IPS-NIHi11 (cell line): ENCODE measurements around the gene TRAK1.

Experiments
- DNase-seq: peaks from one replicate; pipeline ENCODE4 v3.0.0; 2012; ENCODE audit warnings: mixed read lengths, low spot score

The TRAK1 gene

DNA sequence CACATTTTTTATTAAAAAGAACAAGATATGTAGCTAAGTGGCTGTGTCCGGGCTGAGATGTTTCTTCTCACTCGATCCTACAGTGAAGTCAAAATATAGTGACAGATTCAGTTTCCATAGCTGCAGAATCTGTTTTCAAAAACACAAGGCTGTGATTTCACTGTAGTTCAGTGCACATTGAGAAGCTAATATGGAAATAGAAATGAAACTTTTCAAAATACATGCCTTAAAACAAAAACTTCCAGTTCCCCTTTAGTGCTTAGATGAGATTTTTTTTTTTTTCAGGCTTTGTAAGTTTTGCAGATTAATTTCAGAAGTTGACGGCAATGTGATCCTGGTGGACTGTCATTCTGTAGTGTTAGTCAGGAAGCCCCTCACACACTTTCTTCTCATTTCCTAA lies 23.8 kb upstream of the TRAK1 start:
- no peak for DNase-seq

DNA sequence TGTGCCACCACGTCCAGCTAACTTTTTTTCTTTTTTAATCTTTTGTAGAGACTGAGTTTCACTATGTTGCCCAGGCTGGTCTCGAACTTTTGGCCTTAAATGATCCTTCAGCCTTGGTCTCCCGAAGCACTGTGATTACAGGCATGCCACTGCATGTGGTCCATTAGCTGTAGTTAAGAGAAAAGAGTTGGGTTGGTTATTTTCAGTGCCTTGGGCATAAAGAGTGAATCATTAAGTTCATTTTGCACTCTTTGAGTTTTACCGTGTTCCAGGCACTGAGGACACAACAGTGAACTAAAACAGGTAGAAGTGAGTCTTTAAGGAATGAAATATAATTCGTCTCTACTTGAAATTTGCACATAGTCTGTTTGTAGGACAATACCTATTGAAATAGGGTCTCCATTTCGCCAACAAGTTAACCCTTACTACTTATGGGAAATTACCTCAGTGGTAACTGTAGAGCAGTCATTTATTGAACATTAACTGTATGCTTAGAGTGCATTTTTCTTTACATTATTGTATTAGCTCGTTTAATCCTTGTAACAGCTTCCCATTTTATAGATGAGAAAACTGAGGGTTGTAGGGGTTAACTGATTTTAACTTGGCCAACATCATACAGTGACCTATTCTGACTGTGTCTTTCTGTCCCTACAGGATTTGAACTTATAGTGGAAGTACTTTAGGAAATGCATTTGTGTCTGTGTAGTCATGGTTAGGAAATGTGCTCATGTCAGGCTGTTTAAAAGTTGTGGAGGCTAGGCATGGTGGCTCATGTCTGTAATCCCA lies 22.7 kb upstream of the TRAK1 start:
- no peak for DNase-seq

DNA sequence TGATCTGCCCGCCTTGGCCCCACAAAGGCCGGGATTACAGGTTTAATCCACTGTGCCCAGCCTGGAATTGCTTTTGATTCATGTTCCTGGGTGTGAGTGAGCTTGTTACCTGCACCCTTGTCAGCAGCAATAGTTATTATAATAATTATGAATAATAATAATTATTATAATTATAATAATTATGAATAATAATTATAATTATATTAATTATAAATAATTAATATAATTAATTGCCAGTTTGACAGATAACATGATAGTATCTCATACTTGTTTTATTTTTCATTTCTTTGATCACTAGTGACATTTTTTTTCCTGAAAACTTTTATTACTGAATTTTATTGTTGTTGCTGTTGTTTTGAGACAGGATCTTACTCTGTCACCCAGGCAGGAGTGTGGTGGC lies 21.1 kb upstream of the TRAK1 start:
- DNase-seq, result no peak

DNA sequence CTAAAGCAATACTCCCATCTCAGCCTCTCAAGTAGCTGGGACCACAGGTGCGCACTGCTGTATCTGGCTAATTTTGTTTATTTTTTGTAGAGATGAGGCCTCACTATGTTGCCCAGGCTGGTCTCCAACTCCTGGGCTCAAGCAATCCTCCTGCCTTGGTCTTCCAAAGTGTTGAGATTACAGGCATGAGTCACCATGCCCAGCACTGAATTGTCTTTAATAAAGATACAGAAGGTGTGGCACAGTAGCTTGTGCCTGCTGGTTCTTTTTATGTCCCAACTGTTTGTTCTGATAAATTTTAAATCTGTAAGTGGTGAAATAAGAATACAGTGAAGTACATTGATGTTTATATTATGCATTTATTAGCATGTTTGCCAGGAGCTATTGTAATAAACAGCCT lies 20.6 kb upstream of the TRAK1 start:
- no peak for DNase-seq

DNA sequence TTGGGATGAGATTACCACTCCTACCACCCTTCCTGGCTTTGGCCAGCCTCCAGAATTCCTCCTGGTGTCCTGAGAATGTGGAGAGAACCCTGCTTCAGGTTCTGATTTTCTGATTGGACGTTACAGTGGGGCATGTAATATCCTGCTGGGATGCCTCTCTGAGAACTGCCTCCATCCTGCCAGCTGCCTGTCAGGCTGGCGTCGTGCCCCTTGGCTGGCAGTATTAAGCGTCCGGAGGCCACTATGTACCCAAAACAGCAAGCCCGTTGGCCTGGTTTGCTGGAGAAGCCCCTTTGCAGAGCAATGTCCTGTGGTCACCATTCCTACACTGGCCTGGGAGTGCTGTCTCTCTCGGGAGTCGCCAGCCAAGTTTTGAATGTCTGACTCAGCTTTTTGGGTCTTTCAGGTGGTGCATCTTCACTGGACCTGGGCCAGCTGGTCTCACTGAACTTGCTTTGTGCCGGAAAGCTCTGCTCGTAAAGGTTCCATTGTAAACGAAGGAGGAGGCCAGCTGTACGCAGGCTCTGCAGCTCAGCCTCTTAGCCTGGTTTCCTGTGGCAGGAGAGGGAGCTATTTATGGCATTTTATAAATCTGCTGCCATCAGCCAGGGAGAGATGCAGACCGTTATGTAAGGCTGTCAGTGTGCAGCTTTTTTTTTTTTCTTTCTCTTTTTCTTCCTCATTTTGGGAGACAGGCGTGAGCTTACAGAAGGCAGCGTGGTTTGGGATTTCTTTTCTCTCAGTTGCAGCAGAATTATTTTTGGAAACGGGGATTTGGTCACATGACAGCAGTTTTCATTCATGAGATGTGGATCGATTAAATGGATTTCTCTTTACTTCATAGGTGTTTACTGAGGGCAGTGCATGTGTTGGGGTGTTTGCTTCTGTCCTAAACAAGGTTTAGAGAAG lies 19.0 kb upstream of the TRAK1 start:
- peak; percentile 64 for DNase-seq

DNA sequence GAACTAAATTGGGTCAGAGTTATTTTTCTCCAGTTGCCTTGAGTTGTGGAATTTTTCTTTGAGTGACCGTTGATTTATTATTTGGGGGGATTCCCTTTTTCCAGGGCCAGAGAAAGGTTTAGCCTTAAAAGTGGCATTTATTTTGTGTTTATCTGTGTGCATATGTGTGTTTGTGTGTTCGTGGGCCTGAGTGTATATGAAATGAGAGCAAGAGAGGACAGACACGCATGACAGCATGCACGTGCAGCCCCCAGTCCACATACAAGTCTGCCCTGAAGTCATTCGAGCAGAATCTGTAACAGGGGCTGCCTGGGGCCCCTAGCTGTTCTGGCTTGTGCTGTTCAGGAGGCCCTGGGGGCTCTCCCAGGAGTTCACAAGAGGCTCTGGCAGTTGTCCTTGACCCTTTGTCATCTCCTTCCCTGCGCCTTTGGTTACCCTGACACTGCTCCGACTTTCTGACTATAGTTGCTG lies 18.3 kb upstream of the TRAK1 start:
- DNase-seq, result no peak

DNA sequence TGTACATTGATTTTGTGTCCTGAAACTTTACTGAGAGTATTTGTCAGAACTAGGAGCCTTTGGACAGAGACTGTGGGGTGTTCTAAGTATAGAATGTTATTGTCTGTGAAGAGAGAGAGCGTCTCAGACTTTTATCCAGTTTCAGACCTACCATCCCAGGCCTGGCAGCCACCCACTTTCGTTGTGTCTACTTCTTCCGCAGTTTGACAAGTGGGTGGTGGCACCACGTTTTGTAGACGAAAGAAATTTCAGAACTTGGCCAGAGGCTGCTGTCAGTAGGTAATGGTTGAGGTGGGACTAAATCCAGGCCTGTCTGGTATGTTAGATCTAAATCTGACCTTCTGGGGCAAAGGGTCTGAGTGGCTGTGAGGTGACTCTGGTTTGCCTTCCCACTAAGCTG lies 13.4 kb upstream of the TRAK1 start:
- DNase-seq, result no peak

DNA sequence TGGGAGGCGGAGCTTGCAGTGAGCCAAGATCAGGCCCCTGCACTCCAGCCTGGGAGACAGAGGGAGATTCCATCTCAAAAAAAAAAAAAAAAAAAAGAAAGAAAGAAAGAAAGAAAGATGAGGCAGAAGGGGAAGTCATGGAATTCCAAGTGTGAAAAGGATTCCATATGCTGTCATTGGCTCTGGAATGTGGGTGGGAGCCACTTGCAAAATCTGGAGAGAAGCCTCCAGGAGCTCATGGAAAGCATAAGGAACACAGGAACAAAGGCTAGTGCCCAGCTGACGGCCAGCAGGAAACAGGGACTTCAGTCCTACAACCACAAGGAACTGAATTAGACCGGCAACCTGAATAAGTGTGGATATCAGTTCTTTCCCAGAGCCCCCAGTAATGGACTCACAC lies 12.5 kb upstream of the TRAK1 start:
- DNase-seq, result no peak

DNA sequence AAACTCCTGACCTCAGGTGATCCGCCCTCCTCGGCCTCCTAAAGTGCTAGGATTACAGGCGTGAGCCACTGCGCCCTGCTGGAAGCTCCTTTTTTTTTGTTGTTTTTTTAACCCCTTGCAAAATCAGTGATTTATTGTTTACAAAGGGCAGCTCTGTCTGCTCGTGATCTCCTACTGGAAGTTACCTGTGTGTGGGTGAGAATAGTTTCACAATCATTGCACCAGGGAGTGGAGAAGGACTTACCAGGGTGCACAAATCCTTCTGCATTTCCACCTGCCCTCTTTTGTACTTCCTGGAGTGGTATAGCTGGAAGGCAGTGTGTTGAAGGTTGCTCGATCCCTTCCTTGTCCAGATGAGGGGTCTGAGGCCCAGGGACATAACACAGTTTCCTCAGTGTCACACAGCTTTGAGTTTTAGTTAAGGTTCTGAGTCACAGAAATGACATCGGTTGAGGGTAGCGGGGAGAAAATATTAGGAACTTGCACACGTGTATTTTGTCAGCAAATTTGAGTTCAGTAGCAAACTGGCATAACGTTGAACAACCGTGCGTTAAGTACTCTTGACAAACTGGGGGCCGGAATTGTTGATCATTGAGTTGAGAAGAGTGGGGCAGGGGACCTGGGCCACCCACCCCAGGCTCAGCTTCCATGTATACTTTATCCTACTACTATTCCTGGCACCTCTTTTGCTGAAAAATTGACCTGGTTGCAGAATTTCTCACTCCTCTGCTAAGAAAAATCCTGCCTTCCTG lies 11.3 kb upstream of the TRAK1 start:
- no peak for DNase-seq

DNA sequence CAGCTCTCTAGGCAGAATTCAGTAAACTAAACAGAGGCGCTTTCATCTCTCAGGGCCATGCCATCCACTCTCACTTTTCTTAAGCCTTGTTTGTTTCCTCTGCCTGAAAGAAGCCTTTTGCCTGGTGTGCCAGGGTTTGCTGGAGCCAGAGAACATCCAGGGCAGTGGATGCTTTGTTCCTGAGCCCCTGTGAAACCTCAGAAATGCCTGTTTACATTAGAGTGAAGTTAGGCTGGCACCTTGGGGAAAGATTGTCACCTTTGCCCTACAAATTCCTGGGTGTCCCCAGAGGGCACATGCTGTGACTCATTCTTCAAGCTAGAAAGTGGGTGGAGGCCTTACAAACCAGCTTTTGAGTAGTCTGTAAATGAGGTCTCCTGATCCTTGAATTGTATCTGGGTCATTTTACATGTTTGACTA lies 10.7 kb upstream of the TRAK1 start:
- no peak for DNase-seq

DNA sequence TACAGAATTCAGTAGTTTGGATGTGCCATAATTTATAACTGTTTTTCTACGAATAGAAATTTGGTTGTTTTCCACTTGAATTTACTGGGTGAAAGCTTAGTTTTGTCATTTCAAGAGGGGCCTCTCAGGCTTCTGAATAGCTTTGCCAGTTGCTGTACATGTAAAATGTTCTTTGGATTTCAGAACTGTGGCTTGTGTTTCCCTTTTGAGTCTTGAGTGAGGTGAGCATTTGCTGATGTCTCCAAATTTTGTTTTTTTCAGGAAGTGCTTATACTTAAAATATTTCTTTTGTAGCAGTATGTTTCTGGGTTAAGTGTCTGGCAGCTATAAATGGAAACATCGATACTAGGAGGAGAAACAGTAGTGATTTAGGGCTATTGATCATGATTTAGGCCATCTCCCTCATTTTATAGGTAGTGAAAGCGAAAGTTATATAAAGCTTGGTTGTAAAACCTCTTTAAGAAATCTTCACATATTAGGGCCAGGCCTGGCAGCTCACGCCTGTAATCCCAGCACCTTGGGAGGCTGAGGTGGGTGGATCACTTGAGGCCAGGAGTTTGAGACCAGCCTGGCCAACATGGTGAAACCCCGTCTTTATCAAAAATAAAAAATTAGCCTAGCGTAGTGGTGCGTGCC lies 9.2 kb upstream of the TRAK1 start:
- no peak for DNase-seq

DNA sequence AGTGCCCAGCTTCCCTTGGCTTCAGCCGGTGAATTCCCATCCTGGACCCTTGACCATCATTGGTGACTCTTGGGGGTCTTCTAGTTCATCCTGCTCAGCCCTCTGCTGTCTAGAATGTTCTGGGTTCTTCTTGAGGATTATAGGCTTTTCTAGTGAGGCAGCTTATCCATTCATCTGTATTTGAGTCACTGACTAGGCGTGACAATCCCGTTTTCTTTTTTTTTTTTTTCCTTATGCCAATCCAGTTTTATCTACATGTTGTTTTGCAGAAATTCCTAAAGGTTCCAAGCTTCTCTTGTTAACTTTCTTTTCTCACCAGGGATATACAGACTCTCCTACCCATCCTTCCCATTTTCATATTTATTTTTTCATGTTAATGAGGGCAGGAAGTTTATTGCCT lies 6.6 kb upstream of the TRAK1 start:
- DNase-seq, result no peak

DNA sequence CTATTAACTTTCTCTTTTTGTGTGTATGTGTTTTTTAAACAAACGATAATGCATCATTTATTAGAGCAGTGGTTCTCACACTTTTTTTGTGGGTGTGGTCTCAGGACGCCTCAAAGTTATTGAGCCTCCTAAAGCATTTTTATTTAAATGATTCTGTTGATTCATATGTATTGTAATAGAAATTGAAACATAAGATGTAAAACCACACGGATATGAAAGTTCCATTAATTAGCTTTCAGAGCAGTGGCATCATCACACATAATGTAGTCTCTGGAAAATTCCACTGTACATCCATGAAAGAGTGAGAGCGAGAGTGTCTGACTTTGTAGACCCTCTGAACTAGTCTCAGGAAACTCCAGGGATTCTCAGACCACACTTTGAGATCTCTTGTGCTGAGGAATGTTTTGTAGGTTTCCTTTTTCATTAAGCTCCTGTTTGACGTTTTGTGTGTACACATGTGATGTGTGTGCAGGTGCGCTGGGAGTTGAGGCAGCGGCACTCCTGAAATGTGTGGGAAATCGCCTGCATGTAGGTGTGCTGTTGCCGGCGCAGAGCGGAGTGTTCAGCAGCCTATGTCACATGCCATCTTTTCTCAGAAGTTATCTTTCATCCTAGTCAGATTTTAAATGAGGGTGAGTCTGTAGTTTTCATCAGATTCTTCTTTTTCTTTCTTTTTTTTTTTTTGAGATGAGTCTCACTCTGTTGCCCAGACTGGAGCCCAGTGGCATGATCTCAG lies 5.3 kb upstream of the TRAK1 start:
- no peak for DNase-seq

DNA sequence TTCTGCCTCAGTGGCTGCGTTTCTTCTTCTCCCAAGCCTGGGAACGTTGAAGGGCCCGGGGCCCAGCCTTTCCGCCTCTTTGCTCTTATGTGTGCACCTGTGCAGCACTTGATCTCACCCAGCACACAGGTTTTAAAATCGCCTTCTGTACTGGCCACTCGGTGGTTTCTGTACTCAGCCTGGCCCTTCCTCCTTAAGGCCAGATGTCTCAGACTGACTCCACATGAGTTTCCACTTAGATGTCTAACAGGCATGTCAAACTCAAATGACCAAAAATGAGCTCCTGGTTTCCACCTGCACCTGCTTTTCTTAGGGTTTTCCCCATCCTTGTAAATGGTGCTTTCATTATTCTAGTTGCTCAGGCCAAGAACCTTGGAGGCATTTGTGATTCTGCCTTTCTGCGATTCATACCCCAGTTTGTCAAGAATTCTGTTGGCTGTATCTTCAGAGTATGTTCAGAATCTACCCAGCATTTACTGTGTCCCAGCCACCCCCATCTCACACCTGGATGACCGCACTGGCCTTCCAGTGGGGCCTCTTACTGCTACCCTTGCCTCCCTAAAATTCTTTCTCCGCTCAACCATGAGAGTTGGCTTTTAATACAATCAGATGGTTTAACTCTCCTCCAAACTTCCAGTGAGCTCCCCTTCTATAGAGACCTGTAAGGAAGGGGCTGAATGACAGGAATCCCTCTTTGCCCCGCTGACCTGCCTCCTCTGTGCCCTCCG lies 2.2 kb upstream of the TRAK1 start:
- DNase-seq, result no peak

DNA sequence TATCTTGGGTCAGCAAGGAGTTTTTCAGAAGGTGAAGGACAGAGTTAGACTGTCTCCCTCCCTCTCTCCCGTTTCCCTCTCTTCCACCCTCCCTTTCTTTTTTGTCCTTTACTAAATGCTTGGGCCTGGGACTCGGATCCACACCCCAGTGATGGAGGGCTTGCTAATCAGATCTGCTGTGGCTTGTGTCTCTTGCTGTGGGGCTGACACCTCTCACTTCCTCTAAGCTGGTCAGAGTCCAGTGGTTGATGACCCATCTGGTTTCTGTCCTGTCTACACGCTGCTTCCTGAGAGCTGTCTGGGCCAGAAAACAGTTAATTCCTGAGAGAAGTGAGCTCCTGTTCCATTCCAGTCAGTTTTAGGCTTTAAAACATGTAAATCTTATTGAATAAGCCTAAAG lies 849 bp downstream of the TRAK1 start:
- DNase-seq, result no peak

DNA sequence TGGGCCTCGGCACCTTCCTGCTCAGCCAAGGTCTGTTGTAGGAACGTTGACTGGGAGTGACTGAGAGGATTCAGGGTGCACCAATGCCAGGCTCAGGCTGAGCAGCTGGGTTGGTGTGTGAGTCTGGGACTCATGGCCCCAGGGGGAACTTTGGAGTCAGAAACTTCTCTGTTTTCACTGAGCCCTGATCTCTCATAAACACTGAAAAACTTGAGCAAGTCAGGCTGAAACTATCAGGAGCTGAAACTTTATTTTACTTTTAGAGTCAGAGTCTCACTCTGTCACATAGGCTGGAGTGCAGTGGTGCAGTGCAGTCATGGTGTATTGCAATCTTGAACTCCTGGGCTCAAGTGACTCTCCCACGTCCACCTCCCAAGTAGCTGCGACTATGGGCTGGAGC lies 3.0 kb downstream of the TRAK1 start:
- no peak for DNase-seq

DNA sequence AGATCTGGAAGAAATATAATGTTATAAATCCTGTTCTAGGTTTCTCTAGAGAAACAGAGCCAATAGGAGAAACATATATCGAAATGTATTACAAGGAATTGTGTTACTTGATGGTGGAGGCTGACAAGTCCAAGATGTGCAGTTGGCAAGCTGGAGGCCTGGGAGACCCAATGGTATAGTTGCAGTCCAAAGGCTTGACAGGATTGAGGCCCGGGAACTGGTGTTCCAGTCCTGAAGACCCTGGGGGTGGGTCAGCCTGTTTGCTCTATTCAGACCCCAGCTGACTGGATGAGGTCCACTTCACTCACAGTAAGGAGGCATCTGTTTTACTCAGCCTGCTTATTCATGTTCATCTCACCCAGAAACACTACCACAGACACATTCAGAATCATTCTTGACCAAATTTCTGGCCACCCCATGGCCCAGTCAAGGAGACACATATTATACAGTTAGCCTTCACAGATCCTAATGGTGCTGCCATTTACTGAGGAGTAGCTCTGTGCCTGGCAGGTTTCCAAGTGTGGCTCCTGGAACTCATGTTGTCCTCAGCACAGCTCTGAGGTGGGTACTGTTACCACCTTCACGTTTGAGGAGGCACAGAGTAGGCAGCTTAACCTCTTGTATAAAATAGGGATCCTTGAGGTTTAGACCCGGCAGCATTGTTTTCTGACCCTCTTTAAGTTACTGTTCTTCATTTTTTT lies 3.7 kb downstream of the TRAK1 start:
- no peak for DNase-seq

DNA sequence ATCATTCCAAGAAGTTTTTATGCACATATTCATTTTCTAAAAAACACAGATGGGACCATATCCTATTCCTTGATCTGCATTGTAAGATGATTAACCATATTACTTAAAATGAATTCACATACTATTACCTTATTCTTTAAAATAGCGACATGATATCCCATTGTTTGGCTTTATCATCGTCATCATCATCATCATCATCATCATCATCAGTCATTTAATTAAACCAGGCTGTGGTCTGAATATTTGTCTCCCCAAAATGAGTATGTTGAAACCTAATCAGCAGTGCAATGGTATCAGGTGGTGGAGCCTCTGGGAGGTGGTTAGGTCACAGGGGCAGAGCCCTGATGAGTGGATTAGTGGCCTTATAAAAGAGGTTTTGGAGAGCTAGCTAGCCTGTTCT lies 4.4 kb downstream of the TRAK1 start:
- no peak for DNase-seq

DNA sequence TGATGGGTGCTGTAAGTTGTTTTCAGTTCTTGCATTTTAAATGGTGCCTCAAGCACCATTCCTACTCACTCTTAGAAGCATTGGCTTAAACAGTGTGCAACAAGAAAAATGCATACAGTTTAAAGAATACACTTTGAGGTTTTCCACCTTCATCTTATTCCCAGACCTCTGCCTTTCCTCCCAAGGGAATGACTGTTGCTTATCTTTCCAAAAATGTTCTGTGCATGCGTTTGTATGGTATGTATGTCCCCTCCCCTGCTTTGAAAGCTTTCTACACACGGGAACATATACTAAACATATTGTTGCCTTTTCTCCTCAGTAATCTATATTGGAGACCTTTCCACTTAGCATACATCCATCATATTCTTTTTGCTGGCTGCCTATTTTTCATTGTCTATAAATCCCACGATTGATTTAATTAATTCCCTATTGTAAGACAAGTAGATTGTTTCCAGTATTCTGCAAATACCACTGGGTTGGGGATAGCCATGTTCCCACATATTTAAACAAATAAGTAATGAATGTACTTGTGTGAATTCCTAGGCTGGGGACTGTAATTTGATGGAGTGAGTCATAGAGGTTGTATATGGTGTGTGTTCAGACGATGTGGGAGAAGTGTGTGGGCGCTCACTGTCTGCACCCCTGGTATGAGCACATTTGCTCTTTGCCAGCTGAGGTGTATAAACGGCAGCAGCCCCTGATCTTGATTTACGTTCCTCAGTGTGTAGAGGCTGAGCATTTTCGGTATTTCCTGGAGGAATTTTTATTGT lies 5.8 kb downstream of the TRAK1 start:
- DNase-seq, result no peak
